ENCODE results near the gene KRTAP16-1.
A peak's percentile ranks its signal among the peaks of the same experiment; 100 is the strongest.

The KRTAP16-1 gene

GRCh38 chr17:41334385-41335305 lies 25.5 kb upstream of the KRTAP16-1 start:
- DNase-seq (ENCODE audit: extremely low read depth, low read depth), result no peak
- no peak for TF ChIP-seq CTCF (IDR thresholded peaks at IDR 0.05; ENCODE audit: low read depth, low read length)

- TF ChIP-seq CTCF (IDR thresholded peaks at IDR 0.05; ENCODE audit: low read depth, low read length), result no peak
- no peak for DNase-seq (ENCODE audit: extremely low read depth, low read depth)
These were observed 24.7 kb upstream of the KRTAP16-1 start for GRCh38 chr17:41333836-41334235.

GRCh38 chr17:41333098-41333497 lies 24.0 kb upstream of the KRTAP16-1 start:
- no peak for TF ChIP-seq CTCF (IDR thresholded peaks at IDR 0.05; ENCODE audit: low read depth, low read length)
- DNase-seq (ENCODE audit: extremely low read depth, low read depth), result no peak

- no peak for DNase-seq (ENCODE audit: extremely low read depth, low read depth)
- TF ChIP-seq CTCF (IDR thresholded peaks at IDR 0.05; ENCODE audit: low read depth, low read length), result no peak
These were observed 23.1 kb upstream of the KRTAP16-1 start for GRCh38 chr17:41332239-41332638.

GRCh38 chr17:41331606-41332005 lies 22.5 kb upstream of the KRTAP16-1 start:
- DNase-seq (ENCODE audit: extremely low read depth, low read depth), result no peak
- no peak for TF ChIP-seq CTCF (IDR thresholded peaks at IDR 0.05; ENCODE audit: low read depth, low read length)

GRCh38 chr17:41329279-41329948 lies 20.3 kb upstream of the KRTAP16-1 start:
- peak; percentile 88 for TF ChIP-seq CTCF (IDR thresholded peaks at IDR 0.05; ENCODE audit: low read depth, low read length)
- peak; percentile 8 for DNase-seq (ENCODE audit: extremely low read depth, low read depth)

- no peak for DNase-seq (ENCODE audit: extremely low read depth, low read depth)
- TF ChIP-seq CTCF (IDR thresholded peaks at IDR 0.05; ENCODE audit: low read depth, low read length), result no peak
These were observed 19.1 kb upstream of the KRTAP16-1 start for GRCh38 chr17:41328207-41328606.

All from AG09319 (cell line).